Measurements from ENCODE around the gene BEAN1. TPM values are rescaled to one million over a fixed set of nuclear protein-coding genes. Genes with fewer than 3 reads are reported as not detected.

BEAN1 gene
- total RNA-seq, 1 experiment from 2014 or later = not detected

GRCh38 chr16:66508914-66509496, 81.9 kb downstream of the BEAN1 start (continued):
- TF ChIP-seq SOX15 (CRISPR knock-in tag; IDR thresholded peaks at IDR 0.05) (no peak), ZNF671 (CRISPR knock-in tag; IDR thresholded peaks at IDR 0.05) (no peak), PREB (CRISPR knock-in tag; IDR thresholded peaks at IDR 0.05; ENCODE audit: borderline replicate concordance) (no peak)

- Mint-ChIP-seq H3K27me3 (ENCODE audit: low read depth) (no peaks in the 10 kb centered on the region), H3K4me3 (no peak overlapping the region), H3K27ac (no peak overlapping the region), H3K4me1 (peaks cover 27% of the 10 kb centered on the region), H3K36me3 (peaks cover 6% of the 10 kb centered on the region; the same call in 1 of the 2 replicates), H3K9me3 (peaks cover 1% of the 10 kb centered on the region; the same call in 1 of the 2 replicates)
- ATAC-seq (no peak), DNase-seq (ENCODE audit: low spot score) (no peak)
- ChIA-PET POLR2A (no interaction called here), CTCF (interaction anchor here (3.6 to 3.9 kb wide), 2 partner anchors 80 to 103 kb away, joined by 21 to 27 read pairs; no protein-coding TSS in a partner anchor)
- TF ChIP-seq ZNF138 (CRISPR knock-in tag; conservative IDR thresholded peaks at IDR 0.05) (no peak), ATF1 (CRISPR knock-in tag; IDR thresholded peaks at IDR 0.05) (no peak), PRDM15 (CRISPR knock-in tag; IDR thresholded peaks at IDR 0.05) (no peak), ZNF121 (CRISPR knock-in tag; IDR thresholded peaks at IDR 0.05) (no peak), JUN (CRISPR knock-in tag; IDR thresholded peaks at IDR 0.05) (no peak)
These were observed 82.5 kb downstream of the BEAN1 start for GRCh38 chr16:66509576-66509975.

GRCh38 chr16:66510298-66510697, 83.2 kb downstream of the BEAN1 start:
- Mint-ChIP-seq H3K4me1 (peaks cover 31% of the 10 kb centered on the region), H3K36me3 (peaks cover 11% of the 10 kb centered on the region), H3K27ac (no peak overlapping the region), H3K27me3 (ENCODE audit: low read depth) (no peaks in the 10 kb centered on the region), H3K4me3 (no peak overlapping the region), H3K9me3 (peaks cover 4% of the 10 kb centered on the region; the same call in 1 of the 2 replicates)
- no peak for DNase-seq (ENCODE audit: low spot score)
- POLR2A ChIA-PET = interaction anchor here (0.7 kb wide), 1 partner anchor 364 kb away, joined by 9 read pairs; no protein-coding TSS in a partner anchor
- CTCF ChIA-PET = interaction anchor here (0.7 to 3.9 kb wide), 5 partner anchors 70 to 141 kb away, joined by 3 to 27 read pairs (median 12); no protein-coding TSS in a partner anchor
- ATAC-seq = no peak
- TF ChIP-seq ZNF416 (CRISPR knock-in tag; IDR thresholded peaks at IDR 0.05) (no peak), GRHL2 (CRISPR knock-in tag; IDR thresholded peaks at IDR 0.05; ENCODE audit: insufficient replicate concordance, severe bottlenecking) (no peak), ZSCAN18 (CRISPR knock-in tag; IDR thresholded peaks at IDR 0.05) (no peak), NFE2L1 (CRISPR knock-in tag; IDR thresholded peaks at IDR 0.05) (no peak), FOXP1 (CRISPR knock-in tag; IDR thresholded peaks at IDR 0.05; ENCODE audit: borderline replicate concordance) (no peak), GTF2I (CRISPR knock-in tag; conservative IDR thresholded peaks at IDR 0.05) (no peak), ZNF396 (CRISPR knock-in tag; IDR thresholded peaks at IDR 0.05; ENCODE audit: borderline replicate concordance) (no peak), FOXJ3 (CRISPR knock-in tag; IDR thresholded peaks at IDR 0.05; ENCODE audit: borderline replicate concordance) (no peak), ARID4B (CRISPR knock-in tag; IDR thresholded peaks at IDR 0.05; ENCODE audit: borderline replicate concordance) (no peak), USF2 (CRISPR knock-in tag; IDR thresholded peaks at IDR 0.05) (no peak), FOXP4 (CRISPR knock-in tag; IDR thresholded peaks at IDR 0.05) (no peak), JUN (CRISPR knock-in tag; IDR thresholded peaks at IDR 0.05) (no peak), SP1 (CRISPR knock-in tag; conservative IDR thresholded peaks at IDR 0.05) (no peak)

Data from WTC11 (cell line).